NCI-H1694 treated with DMSO at 0.1 percent for 48 hours (cell line): ENCODE measurements around the gene GOLT1A.
A peak's percentile ranks its signal among the peaks of the same experiment; 100 is the strongest.

Experiments used
- DNase-seq: peaks from one replicate; lab custom pipeline; 2025; lab: John Stamatoyannopoulos, UW

The GOLT1A gene

DNA sequence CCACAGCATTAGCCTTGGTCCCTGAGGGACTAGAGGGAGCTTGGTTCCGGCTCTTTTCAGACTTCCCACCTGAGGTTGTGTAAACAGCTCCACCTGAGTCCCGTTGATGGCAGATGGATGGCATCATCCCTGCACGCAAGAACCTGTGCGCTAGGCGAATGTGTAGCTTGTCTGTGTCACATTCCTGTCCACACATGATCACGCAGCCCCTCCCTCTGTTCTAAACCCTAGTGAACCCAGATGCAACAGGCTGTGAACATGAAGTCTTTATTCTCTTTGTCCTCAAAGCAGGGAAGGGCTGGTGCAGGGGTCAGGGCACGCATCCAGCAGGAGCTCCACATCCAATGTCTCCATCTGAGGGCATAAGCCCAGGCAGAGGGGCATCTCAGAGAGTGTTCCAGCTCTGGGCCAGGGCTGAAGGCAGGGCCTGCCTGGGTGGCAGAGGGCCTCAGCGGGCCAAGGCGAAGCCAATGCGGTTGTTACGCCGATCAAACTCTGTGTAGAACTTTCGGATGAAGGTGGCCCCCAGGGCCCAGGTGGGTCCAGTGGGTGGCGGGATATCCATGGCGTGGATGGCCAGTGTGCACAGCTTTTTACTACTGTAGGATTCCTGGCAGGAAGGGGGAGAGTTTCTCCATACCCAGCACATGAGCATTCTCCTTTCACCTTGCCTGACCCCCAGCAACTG, 59.1 kb downstream of the GOLT1A start:
- no peak for DNase-seq

DNA sequence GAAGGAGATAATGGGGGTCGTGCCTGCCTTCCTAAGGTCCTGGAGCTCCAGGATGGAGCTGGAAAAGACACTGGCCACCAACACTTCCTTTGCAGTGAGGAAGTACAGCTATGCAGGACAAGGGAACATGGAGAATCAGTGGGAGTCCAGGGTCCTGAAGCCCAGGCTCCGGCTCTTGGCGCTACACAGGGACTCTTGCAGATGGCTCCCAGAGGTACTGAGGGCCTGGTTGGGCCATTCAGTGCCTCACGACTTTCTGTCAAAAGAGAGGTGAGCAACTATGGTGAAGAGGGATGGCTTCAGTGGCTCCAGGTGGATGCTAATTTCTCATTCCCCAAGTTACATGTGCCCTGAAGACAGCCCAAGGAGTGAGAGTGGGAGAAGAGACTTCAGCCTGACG, 60.1 kb downstream of the GOLT1A start:
- no peak for DNase-seq

DNA sequence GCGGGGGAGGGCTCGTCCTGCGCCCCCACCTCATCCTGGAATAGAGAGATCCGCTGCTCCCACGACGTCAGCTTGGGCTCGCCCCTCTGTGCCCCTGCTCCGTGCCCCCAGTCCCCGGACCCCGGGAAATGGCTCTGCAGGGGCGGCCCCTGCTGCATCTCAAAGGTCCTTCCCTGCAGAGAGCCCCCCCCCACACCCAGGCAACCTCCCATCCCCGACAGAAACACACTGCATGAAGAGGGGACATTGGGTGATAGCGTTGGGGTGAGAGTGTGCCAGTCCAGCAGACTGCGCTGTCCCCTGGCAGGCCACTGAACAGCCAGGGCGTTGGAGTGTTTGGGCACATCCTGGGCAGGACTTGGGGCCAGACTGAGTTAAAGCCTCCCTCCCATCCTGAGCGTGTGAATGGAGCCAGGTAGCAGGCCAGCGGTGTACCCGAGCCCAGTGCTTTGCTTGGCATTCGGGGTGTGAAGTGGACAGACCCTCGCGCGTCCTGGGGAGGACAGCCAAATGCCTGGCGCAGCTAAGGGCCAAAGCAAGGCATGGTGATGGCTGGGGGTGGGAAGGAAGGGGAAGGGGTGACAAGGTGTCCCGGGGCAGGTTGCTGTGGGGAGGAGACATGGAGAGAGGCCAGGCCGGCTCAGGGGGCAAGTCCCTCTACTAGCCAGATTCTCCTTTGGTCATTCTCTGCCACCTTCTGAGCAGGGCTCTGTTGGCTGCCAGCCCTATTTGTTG, 61.3 kb downstream of the GOLT1A start:
- DNase-seq, result no peak

DNA sequence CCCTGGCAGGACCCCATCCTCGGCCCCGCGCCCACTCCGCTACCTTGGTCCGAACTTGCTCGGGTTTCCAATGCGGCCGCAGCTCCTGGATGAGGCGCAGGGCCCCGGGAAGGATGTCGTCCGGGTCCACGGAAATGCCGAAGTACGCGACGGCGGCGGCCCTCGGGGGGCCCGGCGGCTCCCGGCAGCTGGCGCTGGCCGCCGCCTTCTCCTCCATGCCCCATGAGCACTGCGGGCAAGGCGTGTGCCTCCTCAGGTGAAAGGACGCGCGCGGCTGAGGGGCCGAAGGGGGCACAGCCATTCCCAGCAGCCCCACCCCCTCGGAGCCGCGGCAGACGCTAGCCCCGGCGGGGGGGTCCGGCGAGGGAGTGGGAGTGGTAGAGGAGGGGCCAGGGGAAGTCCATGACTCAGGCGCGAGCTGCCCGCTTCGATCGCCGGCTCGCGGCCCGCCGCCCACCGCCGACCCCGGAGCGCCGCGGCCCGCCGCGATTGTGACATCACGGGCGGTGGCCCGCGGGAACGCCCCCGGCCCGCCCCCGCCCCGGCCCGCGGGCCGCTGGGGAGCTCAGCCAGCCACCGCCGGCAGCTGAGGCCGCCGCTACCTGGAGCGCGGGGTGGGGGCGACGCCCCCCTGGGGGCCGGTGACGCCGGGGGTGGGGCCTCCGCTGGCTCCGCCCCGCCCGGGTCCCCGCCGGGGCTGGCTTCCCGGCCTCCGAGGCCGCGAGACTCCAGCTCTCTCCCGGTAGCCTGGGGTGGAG, 62.1 kb downstream of the GOLT1A start, which contains the start of gene ETNK2:
Gene ETNK2 (minus strand): TSS at position 493 of the 758 bp plus-strand sequence. CDS start 192 bp downstream, at position 301.
- DNase-seq, result peak; percentile 15

DNA sequence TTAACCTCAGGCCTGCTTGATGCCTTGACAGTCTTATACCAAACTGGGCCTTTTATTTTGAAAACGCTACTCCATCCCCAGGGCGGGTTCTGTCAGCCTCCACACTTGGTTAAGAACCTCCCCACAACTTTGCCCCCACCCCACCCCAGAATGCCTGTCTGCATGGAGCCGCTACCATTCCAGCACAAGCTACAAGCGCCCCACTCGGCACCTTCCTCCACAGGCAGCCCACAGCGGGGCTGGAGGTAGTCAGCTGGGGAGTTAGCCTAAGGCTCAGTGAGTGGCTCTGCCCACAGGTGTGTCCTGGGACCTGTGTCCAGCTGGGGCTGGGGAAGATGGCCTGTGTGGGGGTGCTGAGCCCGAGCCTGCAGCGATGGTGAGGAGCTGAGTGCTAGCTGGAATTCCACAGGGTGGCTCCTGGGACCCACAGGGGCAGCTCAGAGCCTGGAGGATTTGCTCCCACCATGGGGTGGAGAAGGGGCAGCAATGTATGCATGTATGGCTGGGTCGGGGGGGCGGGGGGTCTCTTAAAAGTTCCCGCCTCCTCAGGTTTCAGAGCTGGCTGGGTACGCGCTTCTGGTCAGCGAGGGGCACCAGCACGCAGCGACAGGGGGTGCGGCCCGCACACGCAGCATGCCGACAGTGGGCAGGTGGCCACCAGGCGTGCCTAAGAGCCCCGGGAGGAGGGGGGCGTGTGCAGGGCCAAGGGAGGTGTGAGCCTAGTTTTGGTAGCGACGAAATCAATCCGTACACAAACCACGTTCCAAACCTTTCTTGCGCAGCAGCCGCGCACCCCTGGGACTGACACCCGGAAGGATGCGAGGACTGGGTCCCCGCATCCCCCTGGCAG, 62.9 kb downstream of the GOLT1A start:
- no peak for DNase-seq

DNA sequence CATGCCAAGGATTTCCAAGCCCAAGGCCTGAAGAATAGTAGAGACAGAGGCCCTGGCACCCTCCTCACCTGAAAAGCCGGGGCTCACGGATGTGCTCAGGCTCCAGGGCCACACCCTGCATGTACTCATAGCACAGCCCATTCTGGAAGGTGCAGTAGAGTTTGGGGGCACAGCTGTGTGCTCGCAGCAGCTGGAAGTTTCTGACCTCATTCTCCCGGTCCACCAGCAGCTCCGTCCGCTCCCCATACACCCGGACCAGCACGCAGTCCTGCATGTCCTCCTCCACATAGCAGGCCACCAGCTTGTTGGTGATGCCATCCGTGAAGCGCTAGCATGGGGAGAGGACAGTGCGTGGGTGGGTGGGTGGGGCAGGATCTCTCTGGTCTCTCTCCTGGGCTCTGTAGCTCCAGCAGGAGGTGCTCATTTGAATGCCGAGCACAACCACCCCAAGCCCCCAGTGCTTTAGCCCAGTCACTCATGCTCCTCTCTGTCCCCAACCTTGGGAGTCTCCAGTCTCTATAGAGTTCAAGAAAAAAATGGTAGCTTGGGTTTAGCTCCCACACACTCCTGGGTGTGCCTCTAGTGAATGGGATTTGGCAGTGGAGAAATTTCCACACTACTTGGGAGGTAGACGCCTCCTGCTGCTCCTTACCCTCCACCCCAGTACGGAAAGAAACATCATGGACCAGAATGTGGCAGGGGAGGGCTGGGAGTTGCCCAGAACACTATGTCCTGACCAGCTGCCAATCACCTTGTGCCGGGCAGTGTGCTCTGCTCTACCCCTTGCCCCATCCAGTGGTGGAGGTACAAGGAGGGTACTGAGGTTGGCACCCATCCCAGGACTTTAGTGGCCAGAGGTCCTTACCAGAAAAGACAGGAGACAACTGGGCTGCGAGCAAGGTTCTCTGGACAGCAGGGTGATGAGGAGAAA, 63.9 kb downstream of the GOLT1A start:
- DNase-seq, result no peak

DNA sequence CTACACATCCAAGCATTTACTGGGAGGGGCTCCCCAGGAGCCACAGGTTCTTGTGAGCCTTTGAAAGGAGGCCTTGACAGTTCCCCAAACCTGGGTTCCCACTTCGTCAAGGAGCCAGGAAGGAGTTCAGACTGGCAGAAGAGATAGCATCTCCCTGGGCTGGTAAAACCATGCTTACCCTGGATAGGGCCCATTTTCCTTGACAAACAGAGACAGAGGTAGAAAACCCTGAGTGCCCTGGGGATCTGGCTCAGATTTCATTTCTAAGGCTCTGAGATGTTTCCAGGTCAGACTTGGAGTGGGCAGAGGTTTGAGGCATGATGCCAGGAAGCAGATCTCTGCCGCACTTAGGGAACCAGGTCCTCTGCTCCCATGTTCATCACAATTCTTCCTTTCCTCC, 64.7 kb downstream of the GOLT1A start:
- no peak for DNase-seq
